ENCODE results near the gene BOC.
A peak's percentile ranks its signal among the peaks of the same experiment; 100 is the strongest.

BOC gene

DNA sequence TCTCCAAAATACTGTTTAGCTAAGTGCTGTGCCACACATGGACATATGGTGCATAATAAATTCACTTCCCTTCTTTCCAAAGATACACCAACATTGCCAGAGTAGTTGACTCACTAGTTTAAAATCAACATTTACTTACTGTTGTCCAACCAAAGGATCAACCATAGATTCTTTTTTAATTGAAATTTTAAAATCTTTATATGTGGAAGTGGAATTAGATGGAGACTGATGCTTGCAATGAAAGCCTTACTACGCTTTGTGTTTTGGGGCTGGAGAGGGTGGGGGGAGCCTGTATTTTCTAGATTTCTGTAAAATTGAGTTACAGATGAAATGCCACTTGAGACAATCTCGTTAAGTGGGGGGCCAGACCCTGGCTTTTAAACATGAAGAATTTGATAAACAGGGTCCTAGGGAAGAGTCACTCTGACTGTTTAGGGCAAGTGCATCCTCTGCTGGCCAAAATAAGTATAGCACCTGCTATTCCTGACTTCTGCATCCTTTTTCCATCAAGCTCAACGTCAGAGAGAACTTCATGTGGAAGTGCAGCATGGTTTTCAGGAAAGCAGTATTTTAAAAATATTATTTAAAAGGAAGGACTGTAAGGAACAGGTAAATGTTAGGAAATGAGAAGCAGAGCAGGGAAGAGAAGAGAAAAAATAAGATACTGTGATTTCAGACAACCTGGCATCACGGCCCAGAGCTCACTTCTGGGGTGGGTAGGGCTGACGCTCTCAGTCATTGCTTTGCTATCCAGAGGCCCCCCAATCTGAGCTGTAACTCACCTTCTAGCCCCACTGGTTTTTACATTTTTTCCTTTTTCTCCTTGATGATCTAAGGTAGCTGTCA lies 76.7 kb downstream of the BOC start:
- TF ChIP-seq CTCF (IDR thresholded peaks at IDR 0.05) = peak; percentile 99
- H3K4me3 ChIP-seq = no peak overlapping the region
- H3K27ac ChIP-seq = no peak overlapping the region
- DNase-seq (ENCODE audit: low spot score) = no peak

GRCh38 chr3:113288881-113289280 lies 77.5 kb downstream of the BOC start:
- Histone ChIP-seq H3K4me3 (no peak overlapping the region), H3K27ac (no peak overlapping the region)
- DNase-seq (ENCODE audit: low spot score) = no peak
- TF ChIP-seq CTCF (IDR thresholded peaks at IDR 0.05) = no peak

GRCh38 chr3:113291572-113291971 lies 80.2 kb downstream of the BOC start:
- Histone ChIP-seq H3K27ac (no peak overlapping the region), H3K4me3 (no peak overlapping the region)
- TF ChIP-seq CTCF (IDR thresholded peaks at IDR 0.05) = no peak
- DNase-seq (ENCODE audit: low spot score) = no peak

DNA sequence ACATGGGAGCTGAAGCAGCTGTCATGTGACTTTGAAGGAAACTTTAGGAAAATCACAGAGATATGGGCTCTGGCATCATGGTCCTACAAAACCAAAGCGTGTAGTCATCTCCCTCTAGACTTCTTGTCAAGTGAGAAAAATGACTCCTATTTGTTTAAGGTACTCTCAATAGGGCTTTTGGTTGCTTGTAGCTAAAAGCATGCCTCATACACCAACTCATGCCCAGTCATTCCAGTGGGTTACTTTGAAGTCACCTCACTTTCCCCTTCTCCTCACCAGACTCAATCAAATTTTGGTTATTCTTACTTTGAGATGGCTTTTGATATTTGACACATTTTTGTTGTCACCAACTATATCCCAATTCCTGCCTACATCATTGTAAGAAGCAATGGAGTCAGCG lies 81.6 kb downstream of the BOC start:
- no peak overlapping the region for H3K27ac ChIP-seq
- DNase-seq (ENCODE audit: low spot score) = no peak
- no peak for TF ChIP-seq CTCF (IDR thresholded peaks at IDR 0.05)
- no peak overlapping the region for H3K4me3 ChIP-seq

GRCh38 chr3:113293348-113293747 lies 82.0 kb downstream of the BOC start:
- no peak for DNase-seq (ENCODE audit: low spot score)
- no peak for TF ChIP-seq CTCF (IDR thresholded peaks at IDR 0.05)
- H3K4me3 ChIP-seq = no peak overlapping the region
- H3K27ac ChIP-seq = no peak overlapping the region

DNA sequence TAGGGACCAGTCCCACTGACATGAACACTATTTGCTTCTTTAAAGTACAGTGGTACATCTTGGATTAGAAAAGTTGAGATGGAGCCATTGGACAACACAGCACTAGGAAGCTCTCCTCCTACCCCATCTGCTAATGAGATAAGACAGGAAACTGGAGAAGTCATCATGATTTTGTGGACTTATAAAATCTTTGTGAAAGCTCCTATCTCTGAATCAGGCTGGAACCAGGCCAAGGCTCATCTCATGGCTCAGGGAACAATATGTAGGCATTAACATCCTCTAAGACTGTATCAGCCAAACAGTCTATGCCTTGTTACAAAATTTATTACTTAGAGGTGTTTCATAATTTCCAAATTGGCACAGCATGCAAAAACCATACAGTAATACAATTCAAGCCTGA lies 84.1 kb downstream of the BOC start:
- no peak for DNase-seq (ENCODE audit: low spot score)
- Histone ChIP-seq H3K4me3 (no peak overlapping the region), H3K27ac (no peak overlapping the region)
- no peak for TF ChIP-seq CTCF (IDR thresholded peaks at IDR 0.05)

DNA sequence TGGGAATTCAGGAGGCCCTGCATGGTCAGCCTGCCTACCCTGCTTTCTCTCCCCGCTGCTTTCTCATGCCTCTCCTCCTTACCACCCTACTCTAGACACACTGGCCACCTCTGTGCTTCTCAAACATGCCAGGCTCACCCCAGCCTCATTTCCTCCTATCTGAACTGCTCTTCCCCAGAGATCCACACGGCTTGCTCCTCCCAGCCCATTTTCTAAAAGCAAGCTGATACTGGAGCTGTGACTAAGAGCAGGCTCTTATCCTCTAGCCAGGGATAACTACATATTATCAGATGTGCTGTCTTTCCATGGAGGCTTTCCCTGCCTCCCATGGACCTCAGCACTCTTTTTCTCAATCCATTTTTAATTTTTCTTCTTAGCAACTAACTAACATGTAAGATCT lies 85.9 kb downstream of the BOC start:
- no peak for DNase-seq (ENCODE audit: low spot score)
- H3K4me3 ChIP-seq = no peak overlapping the region
- H3K27ac ChIP-seq = no peak overlapping the region
- no peak for TF ChIP-seq CTCF (IDR thresholded peaks at IDR 0.05)
